A673 (cell line): ENCODE measurements around the gene KLRD1. TPM values are rescaled to one million over a fixed set of nuclear protein-coding genes. Genes with fewer than 3 reads are reported as not detected.

Source experiments
- BruUV-seq: library from RNA; stranded (reverse); fragments of 400-500 nt; replicated peaks from 2 replicates; lab custom pipeline; 2021; lab: Mats Ljungman, UMichigan
- CTCF ChIA-PET: fragments of 300-600 bp; sonication (Branson Sonifier 250); formaldehyde crosslinking; loops from one replicate; lab custom pipeline; 2022; ENCODE audit warnings: antibody characterized with exemption; lab: Charles Lee
- POLR2A ChIA-PET: fragments of 300-600 bp; sonication (Branson Sonifier 250); formaldehyde crosslinking; loops from one replicate; lab custom pipeline; 2022; ENCODE audit warnings: antibody characterized with exemption; ENCODE audit not compliant: low non-redundant PET; lab: Charles Lee
- DNase-seq: peaks from one replicate; pipeline ENCODE4 v3.0.0-alpha.2; 2015; ENCODE audit warnings: low spot score
- H3K27ac ChIP-seq: fragments of 200-600 bp; sonication (generic); 2 replicates; pipeline ENCODE4 v1.5.1; 2016; ENCODE audit warnings: mixed run types, low read depth, mild to moderate bottlenecking, mixed read lengths, antibody characterized with exemption, low read length; ENCODE audit not compliant: poor library complexity, severe bottlenecking
- H3K27me3 ChIP-seq: fragments of 200-600 bp; sonication (generic); replicated peaks from 2 replicates; pipeline ENCODE4 v1.6.1; 2017; ENCODE audit warnings: mixed run types, low read depth, mild to moderate bottlenecking, mixed read lengths, antibody characterized with exemption, low read length; ENCODE audit not compliant: insufficient read depth, poor library complexity
- H3K36me3 ChIP-seq: fragments of 200-600 bp; sonication (generic); 2 replicates; pipeline ENCODE4 v1.6.1; 2016; ENCODE audit warnings: mixed run types, mild to moderate bottlenecking, mixed read lengths, antibody characterized with exemption, low read length; ENCODE audit not compliant: insufficient read depth, poor library complexity, severe bottlenecking
- H3K4me1 ChIP-seq: fragments of 200-600 bp; sonication (generic); 2 replicates; pipeline ENCODE4 v1.6.1; 2017; ENCODE audit warnings: mixed run types, mild to moderate bottlenecking, mixed read lengths, antibody characterized with exemption, low read length; ENCODE audit not compliant: insufficient read depth, poor library complexity, severe bottlenecking
- H3K4me3 ChIP-seq: fragments of 200-600 bp; sonication (generic); 2 replicates; pipeline ENCODE4 v1.5.1; 2016; ENCODE audit warnings: low read depth, mixed run types, mild to moderate bottlenecking, mixed read lengths, low read length; ENCODE audit not compliant: poor library complexity, severe bottlenecking
- H3K9me3 ChIP-seq: fragments of 200-600 bp; sonication (generic); 2 replicates; pipeline ENCODE4 v1.6.1; 2016; ENCODE audit warnings: mixed run types, low read depth, mild to moderate bottlenecking, mixed read lengths, antibody characterized with exemption, low read length; ENCODE audit not compliant: poor library complexity, severe bottlenecking
- EZH2 ChIP-seq: fragments of 200-600 bp; sonication (generic); IDR thresholded peaks from 2 replicates; pipeline ENCODE4 v1.6.1; 2017; ENCODE audit warnings: borderline replicate concordance, low read depth, mild to moderate bottlenecking, mixed read lengths, antibody characterized with exemption, low read length; ENCODE audit not compliant: poor library complexity, severe bottlenecking
- intact Hi-C: fragments of 100-400 bp; cut with micrococcal nuclease; formaldehyde crosslinking; loops from one replicate; pipeline ENCODE4 v1.10.0; 2022; ENCODE audit not compliant: unreplicated experiment
- total RNA-seq: library from RNA; stranded (reverse); gene quantifications from 2 replicates; pipeline ENCODE4 v1.2.3, GENCODE V29; 2021
- TF ChIP-seq, protein P1 (sequence below): fragments of 300-800, 200-600 bp; sonication (generic); conservative IDR thresholded peaks from 2 replicates; pipeline ENCODE4 v1.5.1; 2017; ENCODE audit warnings: low read depth, mild to moderate bottlenecking, antibody characterized with exemption, low read length, moderate library complexity, mixed read lengths

The KLRD1 gene
- total RNA-seq, 1 experiment from 2014 or later = 0.02 TPM

DNA sequence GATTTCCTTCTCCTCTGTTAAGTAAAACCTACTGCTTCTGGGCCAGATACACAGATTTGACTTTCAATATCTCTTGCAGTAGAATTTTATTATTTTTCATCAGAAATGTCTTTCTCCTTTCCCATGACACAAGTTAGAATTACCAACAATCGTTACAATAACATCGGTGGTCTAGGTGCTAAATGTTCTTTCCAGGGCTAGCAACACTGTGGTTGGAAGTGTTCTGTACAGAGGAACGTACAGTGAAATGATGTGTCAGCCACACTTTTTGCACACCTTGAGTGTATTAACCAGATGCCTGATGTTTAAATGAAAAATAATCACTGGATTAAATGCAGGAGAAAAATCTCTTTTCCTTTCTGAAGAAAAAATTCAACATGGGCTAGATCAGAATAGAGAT is 27.7 kb upstream of the KLRD1 start:
- no peak overlapping the region for H3K4me3 ChIP-seq
- TF ChIP-seq EZH2 = no peak
- TF ChIP-seq, protein P1, sequence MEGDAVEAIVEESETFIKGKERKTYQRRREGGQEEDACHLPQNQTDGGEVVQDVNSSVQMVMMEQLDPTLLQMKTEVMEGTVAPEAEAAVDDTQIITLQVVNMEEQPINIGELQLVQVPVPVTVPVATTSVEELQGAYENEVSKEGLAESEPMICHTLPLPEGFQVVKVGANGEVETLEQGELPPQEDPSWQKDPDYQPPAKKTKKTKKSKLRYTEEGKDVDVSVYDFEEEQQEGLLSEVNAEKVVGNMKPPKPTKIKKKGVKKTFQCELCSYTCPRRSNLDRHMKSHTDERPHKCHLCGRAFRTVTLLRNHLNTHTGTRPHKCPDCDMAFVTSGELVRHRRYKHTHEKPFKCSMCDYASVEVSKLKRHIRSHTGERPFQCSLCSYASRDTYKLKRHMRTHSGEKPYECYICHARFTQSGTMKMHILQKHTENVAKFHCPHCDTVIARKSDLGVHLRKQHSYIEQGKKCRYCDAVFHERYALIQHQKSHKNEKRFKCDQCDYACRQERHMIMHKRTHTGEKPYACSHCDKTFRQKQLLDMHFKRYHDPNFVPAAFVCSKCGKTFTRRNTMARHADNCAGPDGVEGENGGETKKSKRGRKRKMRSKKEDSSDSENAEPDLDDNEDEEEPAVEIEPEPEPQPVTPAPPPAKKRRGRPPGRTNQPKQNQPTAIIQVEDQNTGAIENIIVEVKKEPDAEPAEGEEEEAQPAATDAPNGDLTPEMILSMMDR = no peak
- no peaks in the 10 kb centered on the region for H3K27me3 ChIP-seq
- intact Hi-C loops = no loop called here
- no peaks in the 10 kb centered on the region for H3K4me1 ChIP-seq
- no peak for DNase-seq
- H3K27ac ChIP-seq = no peak overlapping the region
- BruUV-seq = no TSS peak
- CTCF ChIA-PET = no interaction called here
- H3K9me3 ChIP-seq = no peaks in the 10 kb centered on the region
- H3K36me3 ChIP-seq = no peaks in the 10 kb centered on the region
- POLR2A ChIA-PET = no interaction called here

DNA sequence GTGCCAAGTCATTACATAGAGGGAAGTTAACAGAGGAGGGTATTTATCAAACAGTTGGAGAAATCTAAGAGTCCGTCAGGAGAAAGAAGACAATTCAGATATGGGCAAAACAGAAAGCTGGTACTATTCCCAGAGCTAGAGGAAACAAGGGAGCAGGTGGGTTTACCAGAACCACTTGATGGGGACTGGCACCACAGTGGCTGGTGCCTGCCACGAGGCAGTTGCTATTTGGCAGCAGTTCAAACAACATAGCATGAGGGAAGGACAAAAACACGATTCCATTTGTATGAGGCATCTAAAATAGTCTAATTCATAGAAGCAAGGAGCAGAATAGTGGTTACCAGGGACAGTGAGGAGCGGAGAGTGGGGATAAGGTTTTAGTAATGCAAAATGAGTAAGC is 24.6 kb upstream of the KLRD1 start:
- intact Hi-C loops = no loop called here
- Histone ChIP-seq H3K27me3 (no peaks in the 10 kb centered on the region), H3K27ac (no peak overlapping the region), H3K36me3 (no peaks in the 10 kb centered on the region), H3K4me3 (no peak overlapping the region), H3K9me3 (no peaks in the 10 kb centered on the region), H3K4me1 (no peaks in the 10 kb centered on the region)
- ChIA-PET POLR2A (no interaction called here), CTCF (no interaction called here)
- DNase-seq = no peak
- TF ChIP-seq, protein P1 = no peak
- BruUV-seq = no TSS peak

DNA sequence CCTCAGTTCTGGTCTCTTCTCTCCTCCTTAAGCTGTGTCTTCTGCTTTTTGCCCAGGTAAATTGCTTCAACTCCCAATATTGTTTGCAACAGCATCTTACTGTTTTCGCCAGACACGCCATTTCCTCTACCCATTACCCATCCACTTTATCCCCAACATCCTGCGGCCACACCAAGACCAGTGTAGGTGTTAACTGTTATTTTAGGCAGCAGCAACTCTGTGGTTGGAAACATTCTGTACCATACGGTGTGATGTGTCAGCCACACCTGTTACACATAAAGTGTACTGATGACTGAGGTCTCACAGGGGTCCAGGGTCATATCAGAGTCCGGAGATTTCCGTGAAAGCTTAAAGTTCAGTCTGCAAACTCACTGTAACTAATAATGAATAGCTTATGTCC is 21.8 kb upstream of the KLRD1 start:
- POLR2A ChIA-PET = no interaction called here
- intact Hi-C loops = no loop called here
- CTCF ChIA-PET = no interaction called here
- Histone ChIP-seq H3K27me3 (no peaks in the 10 kb centered on the region), H3K27ac (no peak overlapping the region), H3K9me3 (no peaks in the 10 kb centered on the region), H3K4me3 (no peak overlapping the region), H3K4me1 (no peaks in the 10 kb centered on the region), H3K36me3 (no peaks in the 10 kb centered on the region)
- TF ChIP-seq, protein P1 = no peak
- no peak for TF ChIP-seq EZH2
- BruUV-seq = no TSS peak
- DNase-seq = no peak
